ENCODE measurements around the gene ACSS1.
"Not testable (repeated sequence)": the region's sequence is repeated elsewhere in the genome, so short reads cannot be mapped to it uniquely, and the experiment has no call there.

Gene ACSS1

GRCh38 chr20:25009218-25010145, 48.5 kb downstream of the ACSS1 start:
- DNase-seq: no peak

DNA sequence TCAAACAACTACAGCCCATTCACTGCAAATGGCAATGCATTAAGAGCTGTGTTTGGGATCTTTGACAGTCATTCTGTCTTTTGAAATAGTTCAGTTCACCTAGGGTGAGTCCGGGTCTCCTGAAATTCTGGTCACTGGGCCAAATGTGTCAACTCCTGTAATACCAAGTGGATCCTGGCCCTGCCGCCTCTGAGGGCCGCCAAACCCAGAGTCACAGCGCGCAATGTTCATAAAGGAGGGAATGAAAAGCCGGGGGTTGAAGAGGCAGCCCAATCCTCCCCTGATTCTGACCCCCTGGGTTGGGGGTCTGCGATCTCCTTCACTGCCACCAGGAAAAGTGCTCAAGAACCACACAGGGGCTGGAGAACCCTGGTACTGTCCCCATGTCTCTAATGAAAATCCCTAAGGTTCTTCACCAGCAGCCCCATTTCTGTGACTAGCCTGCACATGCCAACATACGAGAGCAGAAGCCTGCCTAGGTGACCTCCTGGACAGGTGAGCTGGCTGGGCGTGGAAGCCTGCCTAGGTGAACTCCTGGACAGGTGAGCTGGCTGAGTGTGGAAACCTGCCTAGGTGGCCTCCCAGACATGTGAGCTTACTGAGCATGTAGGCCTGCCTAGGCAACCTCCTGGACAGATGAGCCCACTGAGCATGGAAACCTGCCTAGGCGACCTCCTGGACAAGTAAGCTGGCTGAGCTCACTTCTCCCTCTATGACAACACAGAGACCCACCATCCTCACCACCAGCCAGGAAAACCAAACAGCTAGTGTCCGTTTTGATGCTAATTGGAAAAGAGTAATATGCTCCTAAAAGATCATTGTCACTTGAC, 49.3 kb downstream of the ACSS1 start:
- no peak for DNase-seq

GRCh38 chr20:25007491-25008305, 50.2 kb downstream of the ACSS1 start:
- no peak for DNase-seq

GRCh38 chr20:25006431-25007167, 51.3 kb downstream of the ACSS1 start:
- DNase-seq: no peak

GRCh38 chr20:25005661-25006060, 52.3 kb downstream of the ACSS1 start:
- DNase-seq: no peak

- DNase-seq: no peak
Measured at GRCh38 chr20:25005220-25005619, 52.7 kb downstream of the ACSS1 start.

DNA sequence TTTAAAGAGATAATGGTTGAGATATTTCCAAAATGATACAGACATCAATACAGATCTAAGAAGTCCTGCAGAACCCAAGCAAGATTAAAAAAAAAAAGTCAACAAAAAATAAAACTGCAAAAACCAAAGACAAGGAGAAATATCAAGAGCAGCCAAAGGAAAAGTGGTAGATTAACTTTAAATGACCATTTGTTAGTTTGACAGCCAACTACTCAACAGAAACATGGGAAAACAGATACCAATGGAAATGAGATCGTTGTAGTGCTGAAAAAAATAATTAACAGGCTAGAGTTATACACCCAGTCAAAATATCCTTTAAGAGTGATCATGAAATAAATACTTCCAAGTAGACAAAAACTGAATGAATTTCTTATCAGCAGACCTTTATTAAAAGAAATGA, 54.9 kb downstream of the ACSS1 start:
- DNase-seq: no peak

GRCh38 chr20:25001323-25001722, 56.6 kb downstream of the ACSS1 start:
- DNase-seq: not testable (repeated sequence)

- no peak for DNase-seq
Measured at GRCh38 chr20:25000268-25000801, 57.6 kb downstream of the ACSS1 start.

DNA sequence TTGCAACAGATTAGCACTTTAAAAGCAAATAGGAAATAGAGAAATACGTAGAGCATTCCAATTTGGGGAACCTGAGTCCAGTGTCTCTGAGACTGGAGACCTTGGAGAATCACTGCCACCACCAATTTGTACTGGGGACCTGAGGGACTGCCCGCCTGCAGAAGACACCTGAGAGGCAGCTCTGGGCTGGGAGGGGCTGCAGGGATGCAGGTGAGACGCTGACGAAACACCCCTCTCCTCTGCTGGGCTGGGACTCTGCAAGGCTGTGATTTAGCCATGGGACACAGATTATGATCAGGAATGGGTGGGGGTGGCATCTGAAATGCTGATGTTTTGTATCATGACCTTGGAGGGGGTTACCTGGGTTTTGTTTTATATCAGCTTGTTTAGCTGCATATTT, 58.4 kb downstream of the ACSS1 start:
- no peak for DNase-seq

DNA sequence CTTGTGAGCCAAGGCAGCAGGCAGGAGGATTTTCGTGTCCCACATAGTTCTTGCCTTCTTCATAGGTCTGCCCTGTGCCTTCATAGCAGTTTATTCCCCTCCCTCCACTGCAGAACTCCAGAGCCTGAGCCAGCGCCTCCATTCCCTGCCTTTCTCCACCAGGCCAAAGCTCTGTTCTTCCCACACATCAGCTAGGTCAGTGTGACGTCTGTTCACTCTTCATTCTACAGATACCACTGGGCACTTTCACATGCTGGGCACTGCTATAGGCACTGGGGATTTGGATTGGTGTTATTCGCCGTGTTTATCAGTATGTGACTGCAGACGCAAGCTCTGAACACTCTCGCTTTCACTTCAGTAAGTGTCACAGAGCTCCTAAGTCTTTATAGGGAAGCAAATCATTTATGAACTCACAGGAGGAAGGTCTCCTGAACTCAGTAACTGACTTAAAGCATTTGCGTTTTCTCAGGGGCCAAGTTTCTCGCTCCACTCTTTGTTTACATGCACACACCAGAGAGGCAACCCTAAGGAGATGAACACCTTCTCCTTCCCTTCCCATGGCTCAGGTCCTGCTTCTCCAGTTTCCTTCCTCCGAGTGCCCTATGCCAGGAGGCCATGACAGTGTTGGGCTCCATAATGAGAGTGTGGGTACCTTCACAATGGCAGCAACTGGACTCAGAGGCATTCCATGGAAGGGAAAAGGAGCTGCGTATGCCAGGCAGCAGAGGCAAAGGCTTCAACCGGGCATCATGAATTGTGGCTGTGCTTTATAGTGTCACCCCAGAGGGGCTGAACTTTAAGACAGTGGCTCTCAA, 59.1 kb downstream of the ACSS1 start:
- no peak for DNase-seq

DNA sequence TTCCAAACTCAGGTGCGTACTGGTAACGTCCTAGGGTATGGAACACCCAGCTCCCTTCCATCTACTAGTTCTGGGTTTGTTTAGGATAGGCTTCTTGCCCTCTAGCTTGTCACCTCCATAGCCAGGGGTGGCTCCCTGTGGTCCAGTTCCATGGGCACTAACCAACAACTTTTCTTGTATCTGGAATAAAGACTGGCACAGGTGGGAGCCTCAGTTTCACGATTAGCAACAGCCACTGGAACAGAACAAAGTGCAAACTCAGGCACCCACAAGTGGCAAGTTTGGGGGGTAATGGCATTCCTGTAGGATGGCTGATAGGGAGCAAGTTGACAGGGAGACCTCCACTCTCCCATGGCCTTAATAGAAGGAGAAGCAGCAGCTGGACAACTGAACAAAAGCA, 59.8 kb downstream of the ACSS1 start:
- DNase-seq: no peak

DNA sequence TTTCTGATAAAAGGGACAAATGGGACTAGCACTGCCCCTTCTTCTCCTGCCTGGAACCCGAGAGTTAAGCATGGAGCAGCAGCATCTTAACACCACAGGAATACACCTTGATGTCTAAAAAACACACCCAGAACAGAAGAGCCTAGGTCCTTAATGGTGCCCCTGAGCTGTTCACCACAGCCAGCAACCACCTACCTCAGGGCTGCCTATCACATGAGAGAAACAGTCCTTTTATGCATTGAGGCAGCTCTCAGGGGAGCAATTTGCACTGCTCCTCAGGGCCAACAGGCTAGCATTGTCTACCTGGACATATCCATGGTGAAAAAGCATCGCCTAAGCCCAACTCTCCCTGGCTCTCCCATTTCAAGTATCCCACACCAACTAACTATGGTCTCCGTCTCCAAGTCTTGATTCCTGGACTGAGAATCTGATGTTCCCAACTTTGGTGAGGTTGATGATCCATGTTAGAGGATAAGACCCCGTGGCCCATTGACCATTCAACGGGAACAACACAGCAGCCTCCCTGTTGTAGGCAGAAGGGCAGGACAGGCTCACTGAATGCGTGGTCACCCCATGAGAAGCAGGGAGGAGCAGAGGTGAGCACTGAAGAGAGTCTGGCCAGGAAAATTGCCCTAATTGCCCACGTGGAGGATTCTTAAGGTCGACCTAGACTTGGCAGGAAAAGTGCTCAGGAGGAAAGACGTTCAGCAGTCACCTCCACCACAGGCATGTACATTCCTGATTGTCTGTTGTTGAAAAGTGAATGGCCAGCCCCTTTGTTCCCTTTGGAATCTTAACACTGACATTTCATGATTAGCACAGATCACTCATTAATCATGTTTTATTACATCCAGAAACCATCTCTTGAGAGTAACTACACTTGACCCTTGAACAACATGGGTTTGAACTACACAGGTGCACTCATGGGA, 61.2 kb downstream of the ACSS1 start:
- no peak for DNase-seq

DNA sequence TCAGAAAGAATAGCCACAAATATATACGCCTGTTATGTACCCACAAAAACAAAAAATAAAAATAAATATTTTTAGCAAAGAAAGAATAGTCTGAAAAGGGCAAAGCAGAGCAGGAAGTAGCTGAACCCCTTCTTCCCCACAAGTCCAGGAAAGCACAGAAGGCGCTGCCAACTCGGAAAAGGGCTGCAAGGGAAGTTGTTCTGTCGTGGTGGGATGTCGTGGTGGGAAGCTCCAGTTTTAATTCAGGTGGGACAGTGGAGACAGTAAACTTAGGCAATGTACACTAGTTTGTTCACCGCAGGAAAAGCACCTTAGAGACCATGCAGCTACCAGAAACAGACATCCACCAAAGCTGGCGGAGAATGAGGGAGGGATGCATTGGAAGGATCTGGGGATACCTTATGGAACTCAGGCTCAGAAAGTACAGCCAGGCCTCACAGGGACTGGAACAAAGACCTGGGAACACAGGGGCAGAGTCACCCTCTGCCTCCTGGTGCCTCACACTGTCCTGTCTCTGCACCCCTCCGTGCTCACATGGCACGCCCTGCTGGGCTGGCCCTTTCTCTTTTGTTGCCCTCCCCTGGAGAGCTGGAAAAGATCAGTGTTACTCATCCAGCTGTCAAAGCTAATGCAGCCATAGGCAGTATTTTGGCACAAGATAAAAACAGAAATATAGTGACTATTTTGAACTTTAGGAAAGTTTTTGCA, 62.0 kb downstream of the ACSS1 start:
- no peak for DNase-seq

DNA sequence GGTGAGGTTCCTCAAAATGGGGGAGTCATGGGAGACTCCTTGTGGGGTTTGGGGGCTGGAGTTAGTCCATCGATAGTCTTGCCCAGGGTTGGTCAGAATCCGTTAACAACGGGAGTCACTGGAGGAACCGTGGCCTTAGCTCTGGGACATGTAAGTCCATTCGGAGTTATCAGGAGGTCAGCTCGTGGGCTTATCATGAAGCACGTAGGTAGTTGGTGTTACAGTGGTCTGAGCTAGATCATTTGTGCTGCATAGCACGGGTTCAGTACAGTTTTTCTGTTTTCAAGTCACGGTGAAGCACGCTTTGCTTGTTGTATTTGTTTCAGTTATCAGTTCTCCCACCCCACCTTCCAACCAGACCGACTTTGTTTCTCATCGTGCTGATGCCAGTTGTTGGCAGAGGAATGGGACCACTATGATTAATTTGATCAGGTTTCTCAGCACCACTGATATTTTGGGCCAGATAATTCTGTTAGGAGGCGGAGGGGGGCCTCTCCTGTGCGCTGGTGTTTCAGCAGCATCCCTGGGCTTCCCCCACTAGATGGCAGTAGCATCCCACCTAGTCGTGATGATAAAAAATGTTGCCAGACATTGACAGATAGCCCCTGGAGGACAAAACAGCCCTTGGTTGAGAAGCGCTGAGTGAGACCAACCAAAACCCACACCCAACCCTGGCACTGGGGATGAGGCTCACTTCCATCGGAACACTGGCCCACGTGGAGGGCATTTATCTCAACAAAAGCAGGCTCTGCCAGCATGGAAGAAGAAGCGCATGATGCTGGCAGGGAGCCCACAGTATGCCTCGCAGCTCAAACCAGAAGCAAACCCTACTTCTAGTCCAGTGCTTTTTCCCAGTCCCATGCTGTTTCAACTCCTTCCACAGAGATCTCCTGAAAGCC, 63.2 kb downstream of the ACSS1 start:
- DNase-seq: peak; percentile 85

- DNase-seq: no peak
Measured at GRCh38 chr20:24994186-24994465, 63.8 kb downstream of the ACSS1 start.

DNA sequence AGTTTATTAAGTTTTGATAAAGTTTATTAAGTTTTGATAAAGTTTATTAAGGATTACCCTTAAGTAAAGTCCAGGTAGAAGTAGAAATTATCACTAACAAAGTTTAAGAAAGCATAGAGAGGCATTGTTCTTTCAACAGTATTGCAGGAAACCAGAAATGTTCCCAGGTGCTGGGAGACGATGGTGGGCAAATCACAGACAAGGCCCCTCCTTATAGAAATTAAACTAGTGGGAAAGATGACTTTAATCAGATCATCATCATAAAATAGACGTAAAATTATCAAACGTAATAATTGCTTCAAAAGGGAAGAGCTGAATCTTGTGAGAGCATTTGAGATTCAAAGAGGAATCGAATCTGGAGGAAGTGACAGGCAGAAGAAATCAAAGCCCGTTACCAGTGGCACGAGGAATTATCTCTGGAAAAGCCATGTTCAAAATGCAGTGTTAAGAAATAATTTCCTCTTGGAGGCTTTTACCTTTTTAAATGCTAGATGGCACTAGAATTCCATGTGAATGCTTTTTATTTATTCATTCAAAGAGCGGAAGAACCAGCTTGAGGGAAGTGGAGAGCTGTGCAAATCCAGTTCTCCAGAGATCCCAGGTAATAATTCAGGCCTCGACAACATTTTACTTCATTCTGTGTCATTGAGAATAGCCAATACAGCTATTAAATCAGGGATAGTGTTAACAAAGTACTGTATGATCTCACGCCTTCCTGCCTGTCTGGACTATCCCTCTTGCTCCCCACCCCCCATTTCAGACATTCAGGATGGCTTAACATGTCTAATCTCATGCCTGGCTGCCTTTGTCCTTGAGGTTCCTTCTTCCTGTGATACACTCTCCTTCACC, 64.4 kb downstream of the ACSS1 start:
- DNase-seq: peak; percentile 66
